SK-N-SH (cell line): ENCODE data around the gene RAB3C.

Experiments
- CTCF ChIP-seq: fragments of 200-600 bp; sonication (generic); IDR thresholded peaks from 2 replicates; pipeline ENCODE4 v1.6.1; 2017; ENCODE audit warnings: antibody characterized with exemption, mild to moderate bottlenecking, moderate library complexity
- ELF1 ChIP-seq: IDR thresholded peaks from 2 replicates; pipeline ENCODE4 v1.4.0; 2012
- EZH2phosphoT487 ChIP-seq: fragments of 200-600 bp; sonication (generic); IDR thresholded peaks from 2 replicates; pipeline ENCODE4 v1.6.1; 2017; ENCODE audit warnings: low read depth, mixed run types, mild to moderate bottlenecking, antibody characterized with exemption, moderate library complexity, borderline replicate concordance
- FOXM1 ChIP-seq: IDR thresholded peaks from 2 replicates; pipeline ENCODE4 v1.4.0; 2012; ENCODE audit warnings: low read depth, mild to moderate bottlenecking
- MAX ChIP-seq: IDR thresholded peaks from 2 replicates; pipeline ENCODE4 v1.4.0; 2012; ENCODE audit warnings: low read depth
- RFX5 ChIP-seq: IDR thresholded peaks from 2 replicates; pipeline ENCODE4 v1.6.1; 2012; ENCODE audit warnings: mild to moderate bottlenecking, improper control_type of control experiment, low read length
- SIN3A ChIP-seq: IDR thresholded peaks from 2 replicates; pipeline ENCODE4 v1.6.1; 2012; ENCODE audit warnings: low read depth, mild to moderate bottlenecking, low read length, moderate library complexity, borderline replicate concordance
- TAF1 ChIP-seq: IDR thresholded peaks from 2 replicates; pipeline ENCODE4 v1.6.1; 2012; ENCODE audit warnings: low read depth, mild to moderate bottlenecking, low read length, moderate library complexity, borderline replicate concordance
- TEAD4 ChIP-seq: IDR thresholded peaks from 2 replicates; pipeline ENCODE4 v1.4.0; 2012; ENCODE audit warnings: mild to moderate bottlenecking, borderline replicate concordance; ENCODE audit not compliant: insufficient read depth
- USF2 ChIP-seq: fragments of 150-350 bp; IDR thresholded peaks from 2 replicates; pipeline ENCODE4 v1.6.1; 2017; ENCODE audit warnings: antibody characterized with exemption, low read length, low read depth, borderline replicate concordance
- YY1 ChIP-seq: IDR thresholded peaks from 2 replicates; pipeline ENCODE4 v1.4.0; 2012; ENCODE audit warnings: low read depth, mild to moderate bottlenecking

GRCh38 chr5:58810086-58810485, 227.2 kb downstream of the RAB3C start:
- TF ChIP-seq FOXM1 (no peak), TAF1 (no peak), CTCF (no peak), USF2 (no peak), TEAD4 (no peak), RFX5 (no peak), EZH2phosphoT487 (no peak), YY1 (no peak), ELF1 (no peak), MAX (no peak), SIN3A (no peak)
